Stimulated activated CD8-positive, alpha-beta memory T cell treated with anti-CD3 and anti-CD28 coated beads, Interleukin-12 subunit alpha, Interleukin-12 subunit beta, amount 100 ng/mL, for 4 hours (primary cell): ENCODE measurements around the gene CD93.

ENCODE experiments used
- DNase-seq: peaks from one replicate; pipeline ENCODE4 v3.0.0-alpha.2; 2020; ENCODE audit warnings: low read depth

The CD93 gene

DNA sequence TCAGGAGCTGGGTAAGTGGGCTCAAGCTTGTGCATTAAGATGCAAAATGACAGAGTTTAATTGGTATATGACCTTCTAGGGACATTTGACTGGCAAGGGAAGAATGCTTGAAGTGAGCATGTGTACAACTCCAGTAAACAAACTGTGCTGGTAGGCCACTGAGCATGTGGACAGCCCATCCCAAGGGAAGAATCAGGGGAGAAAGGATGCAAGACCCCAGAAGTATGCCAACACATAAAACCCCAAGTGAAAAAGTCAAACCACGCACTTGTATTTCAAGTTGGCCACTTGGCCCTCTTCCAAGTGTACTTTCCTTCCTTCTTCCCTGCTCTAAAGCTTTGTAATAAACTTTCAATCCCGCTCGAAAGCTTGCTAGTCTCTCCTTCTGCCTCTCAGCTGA, 26.3 kb downstream of the CD93 start:
- DNase-seq = no peak

DNA sequence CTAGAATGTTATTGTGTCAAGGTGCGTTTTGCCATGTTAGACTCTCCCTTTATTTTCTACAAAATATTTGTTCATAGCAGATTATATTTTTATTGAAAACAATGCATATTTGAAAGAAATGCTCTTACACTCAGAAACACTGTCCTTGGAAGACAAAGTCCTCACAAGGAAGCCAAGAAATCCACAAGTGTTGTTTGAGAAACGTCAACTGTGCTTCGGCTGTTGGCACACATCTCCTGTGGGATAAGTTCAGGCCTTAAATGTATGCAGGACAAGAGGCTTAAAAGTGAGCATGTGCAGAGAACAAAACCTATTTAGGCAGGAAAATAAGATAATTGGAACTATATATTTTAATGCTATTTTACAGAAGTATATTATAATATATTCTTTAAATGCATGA, 27.1 kb downstream of the CD93 start:
- DNase-seq = no peak

DNA sequence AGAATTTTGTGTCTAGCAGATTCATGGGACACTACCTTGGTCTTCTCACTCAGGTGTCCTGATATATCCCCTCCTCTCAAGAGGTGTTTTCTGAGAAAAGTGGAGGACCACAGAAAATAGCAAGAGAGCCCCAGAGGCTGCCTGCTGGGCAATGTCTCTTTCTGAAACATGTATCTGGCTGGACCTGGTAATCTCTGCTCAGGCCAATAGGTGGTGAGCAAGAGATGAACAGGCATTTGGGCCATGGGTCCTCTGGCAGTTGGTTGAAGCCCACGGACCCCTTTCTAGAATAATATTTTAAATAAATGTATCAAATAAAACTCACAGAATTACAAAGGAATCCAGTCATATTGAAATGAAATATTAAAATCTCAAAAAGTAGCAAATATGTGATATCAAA, 27.9 kb downstream of the CD93 start:
- DNase-seq = no peak

DNA sequence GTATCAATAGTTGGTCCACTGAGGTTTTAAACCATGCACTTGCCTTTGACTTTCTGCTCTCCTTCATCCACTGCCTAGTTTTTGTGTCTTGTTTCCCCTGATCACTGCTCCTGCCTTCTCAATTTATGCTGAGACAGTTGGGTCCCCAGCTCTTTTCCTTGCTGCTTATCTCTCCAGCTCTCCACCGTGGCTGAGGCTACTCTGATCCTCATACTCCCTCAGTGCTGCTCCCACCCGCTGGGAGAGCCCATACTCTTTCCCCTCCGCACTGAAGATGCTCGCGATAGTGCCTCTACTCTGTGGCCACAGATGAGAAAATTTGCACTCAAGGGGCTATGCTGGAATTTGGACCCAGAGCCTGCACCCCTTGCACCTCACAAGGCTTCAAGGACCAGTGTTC, 33.2 kb downstream of the CD93 start:
- DNase-seq = no peak

DNA sequence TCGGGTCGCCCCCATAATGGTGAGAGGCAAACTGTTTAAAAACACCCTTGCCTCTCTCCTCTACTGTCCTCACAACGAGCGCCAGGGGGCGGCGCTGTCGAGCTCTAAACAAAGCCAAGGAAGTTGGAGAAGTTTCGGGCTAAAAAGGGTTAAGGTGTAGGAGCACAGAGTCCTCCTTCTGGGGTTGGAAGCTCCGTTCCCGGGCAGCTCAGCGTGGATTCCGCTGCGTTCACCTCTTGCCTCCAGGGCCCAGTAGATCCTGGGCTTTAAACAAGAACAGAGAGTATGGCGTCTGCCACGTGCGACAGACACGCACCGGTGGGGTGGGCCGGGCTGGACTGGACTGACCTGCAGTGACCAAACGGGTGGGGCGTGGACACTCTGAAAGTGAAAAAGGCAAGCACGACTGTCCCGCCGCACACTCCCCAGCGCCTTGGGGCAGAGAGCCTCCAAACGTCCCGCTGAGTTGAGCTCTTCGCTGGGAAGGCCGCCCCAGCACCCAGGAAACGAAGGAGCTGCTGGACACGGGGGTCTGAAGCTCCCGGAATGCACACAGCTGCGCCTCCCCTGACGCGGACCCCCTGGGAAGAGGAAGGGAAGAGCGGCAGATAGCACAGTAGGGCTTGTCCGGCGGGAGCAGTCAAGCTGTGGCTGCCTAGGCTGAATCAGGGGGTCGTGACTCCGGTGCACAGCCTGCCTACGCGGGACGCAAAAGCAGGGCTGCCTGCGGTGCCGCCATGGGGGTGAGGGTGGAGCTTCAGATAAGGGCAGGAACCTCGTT, 35.1 kb downstream of the CD93 start:
- no peak for DNase-seq

DNA sequence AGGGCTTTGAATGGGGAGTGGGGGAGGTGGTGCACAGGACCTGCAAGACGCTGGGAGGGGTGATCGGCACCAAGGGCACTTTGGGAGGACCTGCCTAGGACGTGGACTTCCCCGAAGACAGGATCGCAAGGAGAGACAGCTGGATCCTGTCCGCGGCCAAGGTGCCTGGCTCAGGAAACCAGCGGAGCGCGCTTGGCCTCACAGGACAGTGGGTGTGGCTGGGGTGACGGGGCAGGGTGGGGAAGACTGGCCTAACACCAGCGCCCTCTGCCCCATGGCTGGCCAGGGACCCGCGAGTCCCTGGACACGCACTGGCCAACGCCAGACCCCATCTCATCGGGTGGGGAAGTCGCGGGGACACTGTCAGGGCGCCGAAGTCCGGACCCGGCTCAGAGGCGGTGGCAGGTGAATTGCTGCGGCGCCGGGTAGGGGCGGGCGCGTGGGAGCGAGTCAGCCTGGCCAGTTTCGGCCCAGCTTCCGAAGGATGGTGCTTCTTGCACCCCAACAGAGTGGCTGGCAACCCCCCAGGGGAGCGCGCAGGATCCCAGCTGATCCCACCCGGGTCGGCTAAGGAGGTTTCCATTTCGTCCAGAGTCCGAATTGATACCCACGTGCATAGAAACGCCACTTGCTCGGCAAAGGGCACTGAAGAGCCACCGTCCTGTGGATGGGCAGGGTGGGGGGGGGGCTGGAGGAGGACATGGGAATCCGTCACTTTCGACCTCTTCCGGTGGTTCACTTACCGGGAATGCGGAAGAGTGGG, 35.9 kb downstream of the CD93 start:
- DNase-seq = no peak

DNA sequence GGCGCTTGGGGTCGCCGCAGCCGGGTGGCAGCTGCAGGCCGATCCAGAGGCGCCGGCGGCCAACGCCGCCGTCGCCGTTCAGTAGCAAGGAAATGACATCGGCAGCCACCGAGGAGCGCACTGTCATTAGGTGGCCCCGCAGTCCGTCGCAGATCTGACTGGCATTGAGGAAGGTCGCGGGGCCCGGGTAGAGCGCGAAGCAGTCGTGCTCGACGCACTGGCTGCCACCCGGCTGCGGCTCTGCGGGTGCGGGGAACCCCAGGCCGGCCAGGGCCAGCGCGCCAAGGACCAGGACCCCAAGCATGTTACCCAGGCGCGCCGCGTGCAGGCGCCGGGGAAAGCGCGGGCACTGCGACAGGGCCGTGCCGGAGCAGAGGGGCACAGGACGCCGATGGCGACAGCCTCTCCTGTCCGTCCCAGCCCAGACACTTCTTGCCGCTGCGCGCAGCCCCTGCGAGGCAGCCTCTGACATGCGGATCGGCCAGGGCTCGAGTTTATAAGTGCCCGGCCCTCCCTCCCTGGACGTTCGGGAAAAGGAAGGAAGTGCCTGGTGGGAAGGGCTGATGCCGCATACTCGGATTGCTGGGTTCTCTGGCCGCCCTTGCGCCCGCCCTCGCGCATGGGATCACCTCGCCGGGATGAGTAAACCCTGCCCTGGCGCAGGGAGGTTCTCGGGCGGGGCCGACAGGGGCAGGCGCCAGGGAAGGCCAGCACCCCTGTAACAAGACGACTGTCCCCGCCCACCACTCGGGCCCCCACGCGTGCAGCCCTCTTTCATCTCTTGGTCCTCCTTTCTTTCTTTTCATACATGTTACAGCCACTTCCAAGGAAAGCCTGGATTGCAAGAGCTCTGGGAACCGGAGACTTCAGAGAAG, 36.7 kb downstream of the CD93 start, which contains the start of gene THBD:
Gene THBD (minus strand): TSS at position 472 of the 875 bp plus-strand sequence. CDS start 168 bp downstream, at position 304.
- no peak for DNase-seq

DNA sequence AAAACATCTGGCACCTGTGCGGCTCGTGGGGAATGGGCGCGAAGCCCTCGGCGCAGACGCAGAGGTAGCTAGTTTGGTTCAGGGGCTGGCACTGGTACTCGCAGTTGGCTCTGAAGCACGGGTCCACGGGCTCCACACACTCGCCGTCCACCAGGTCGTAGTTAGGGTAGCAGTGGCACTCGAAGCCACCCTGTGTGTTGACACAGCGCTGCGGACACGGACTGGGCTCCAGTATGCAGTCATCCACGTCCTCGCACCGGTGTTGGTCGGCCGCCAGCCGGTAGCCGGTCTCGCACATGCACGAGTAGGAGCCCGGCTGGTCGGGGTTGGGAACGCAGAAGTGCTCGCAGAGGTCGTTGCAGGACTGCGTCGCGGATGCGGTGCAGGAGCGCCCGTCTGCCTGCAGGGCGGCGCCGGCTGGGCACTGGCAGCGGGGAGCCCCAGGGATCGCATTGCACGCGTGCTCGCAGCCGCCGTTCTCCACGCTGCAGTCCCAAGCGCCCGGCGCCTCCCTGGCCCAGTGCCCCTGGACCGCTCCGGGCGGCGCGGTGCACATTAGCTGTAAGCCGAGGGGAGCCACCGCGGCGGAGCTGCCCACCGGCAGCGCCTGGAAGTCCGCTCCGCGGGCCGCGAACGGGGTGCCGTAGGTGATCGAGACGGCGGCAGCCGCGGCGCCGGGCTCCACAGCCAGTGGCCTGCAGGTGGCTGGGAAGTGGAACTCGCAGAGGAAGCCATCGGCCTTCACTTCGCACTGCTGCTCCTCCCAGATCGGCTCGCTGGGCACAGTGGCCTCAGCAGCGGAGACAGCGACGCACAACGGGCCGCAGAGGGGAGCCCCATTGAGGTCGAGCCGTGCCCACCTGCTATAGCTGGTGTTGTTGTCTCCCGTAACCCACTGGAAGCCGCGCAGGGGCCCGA, 37.6 kb downstream of the CD93 start:
- no peak for DNase-seq

DNA sequence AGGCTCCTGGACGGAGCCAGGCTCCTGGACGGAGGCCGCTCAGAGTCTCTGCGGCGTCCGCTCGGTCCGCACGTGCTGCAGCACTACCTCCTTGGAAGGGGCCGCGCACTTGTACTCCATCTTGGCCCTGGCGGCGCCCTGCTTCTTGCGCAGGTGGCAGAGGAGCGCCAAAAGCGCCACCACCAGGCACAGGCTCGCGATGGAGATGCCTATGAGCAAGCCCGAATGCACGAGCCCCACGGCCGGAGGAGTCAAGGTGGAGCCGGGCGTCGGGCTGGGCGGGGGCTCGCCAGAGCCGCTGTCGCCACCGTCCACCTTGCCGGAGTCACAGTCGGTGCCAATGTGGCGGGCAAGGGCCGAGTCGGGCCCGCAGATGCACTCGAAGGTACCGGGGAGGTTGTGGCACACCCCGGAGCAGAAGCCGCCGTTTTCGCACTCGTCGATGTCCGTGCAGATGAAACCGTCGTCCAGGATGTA, 38.3 kb downstream of the CD93 start:
- DNase-seq = no peak

DNA sequence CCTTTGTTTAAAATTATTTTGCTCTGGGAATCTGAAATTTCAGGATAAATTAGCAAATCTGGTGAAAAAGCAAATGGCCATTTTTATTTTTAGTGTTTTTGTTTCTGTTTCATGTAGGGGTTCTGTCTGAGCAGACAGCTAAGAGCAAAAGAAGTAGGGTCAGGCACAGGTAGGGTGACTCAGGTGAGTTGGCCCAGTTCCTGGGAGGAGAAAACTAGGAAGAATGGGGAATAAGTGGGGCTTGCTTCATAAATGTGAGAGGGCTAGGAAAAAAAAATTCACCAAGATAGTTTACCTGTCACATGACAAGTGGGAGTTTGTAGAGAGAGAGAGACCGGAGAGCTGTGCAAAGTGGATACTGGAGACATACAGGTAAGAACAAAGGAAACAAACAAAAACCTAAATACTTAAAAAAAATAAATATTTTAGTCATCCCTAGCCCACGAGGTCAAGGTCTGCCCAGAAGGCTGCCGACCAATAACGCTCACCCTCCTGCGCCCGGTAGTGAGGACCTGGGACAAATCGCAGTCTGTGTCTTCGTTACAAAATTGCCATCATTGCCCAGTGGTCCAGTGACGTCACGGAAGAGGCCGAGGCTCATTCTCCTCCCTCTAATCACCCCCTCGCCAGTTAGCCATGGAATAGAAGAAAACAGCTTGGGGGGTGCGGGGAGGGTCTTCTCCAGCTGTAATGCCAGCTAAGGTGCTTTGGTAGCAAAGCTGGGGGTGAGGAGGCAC, 39.0 kb downstream of the CD93 start:
- no peak for DNase-seq

DNA sequence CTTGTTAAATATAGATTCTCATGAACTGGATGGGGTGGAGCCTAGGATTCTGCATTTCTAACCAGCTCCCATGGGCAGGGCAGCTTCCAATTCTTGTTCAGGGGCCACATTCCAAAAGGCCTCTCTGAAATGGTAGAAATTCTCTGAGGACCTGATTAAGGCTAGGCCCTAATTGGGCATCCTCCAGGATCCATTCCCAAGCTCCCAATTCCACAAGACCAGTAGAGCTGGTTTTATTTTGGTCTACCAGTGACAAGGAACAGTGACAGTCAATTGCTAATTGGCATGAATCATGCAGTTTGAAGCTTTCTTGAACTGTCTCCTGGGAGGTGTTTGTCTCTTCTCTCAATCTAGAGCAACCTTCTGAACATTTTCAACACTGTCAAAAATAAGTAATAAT, 39.7 kb downstream of the CD93 start:
- DNase-seq = no peak

DNA sequence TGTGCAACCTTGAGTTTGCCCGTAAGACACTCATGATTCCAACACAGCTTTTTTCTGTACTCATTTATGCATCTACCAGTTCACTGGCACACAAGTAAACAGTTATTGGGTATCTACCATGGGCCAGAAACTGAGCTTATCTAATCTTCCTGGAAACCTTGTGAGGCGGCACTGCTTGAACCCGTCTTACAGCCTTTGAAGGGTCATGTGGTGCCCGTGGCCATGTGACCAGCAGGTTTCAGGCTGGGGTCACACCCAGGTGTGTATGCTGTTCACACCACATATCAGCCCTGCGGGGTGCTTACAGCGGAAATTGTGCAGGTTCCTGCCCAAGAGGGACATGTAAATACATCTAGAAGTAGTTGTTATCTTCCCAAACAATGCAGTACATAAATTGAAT, 42.7 kb downstream of the CD93 start:
- no peak for DNase-seq

DNA sequence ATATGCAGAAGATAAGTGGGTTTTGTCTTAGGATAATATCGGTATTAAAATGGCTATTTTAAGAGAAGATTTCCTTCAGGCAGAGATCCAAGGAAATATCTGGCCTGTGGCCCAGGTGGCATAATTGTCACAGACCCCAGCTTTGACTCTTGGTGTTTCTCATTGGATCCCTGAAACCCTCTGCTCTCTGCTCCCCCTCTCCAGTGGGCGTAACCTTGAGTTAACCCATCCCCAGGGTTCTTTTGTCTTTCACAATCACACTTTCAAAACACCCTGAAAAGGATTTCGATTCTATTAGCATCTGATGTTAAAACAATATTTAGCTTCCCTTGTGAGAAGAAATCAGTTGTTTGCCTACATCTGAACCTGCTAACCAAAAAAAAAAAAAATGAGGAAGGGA, 43.9 kb downstream of the CD93 start:
- DNase-seq = no peak

DNA sequence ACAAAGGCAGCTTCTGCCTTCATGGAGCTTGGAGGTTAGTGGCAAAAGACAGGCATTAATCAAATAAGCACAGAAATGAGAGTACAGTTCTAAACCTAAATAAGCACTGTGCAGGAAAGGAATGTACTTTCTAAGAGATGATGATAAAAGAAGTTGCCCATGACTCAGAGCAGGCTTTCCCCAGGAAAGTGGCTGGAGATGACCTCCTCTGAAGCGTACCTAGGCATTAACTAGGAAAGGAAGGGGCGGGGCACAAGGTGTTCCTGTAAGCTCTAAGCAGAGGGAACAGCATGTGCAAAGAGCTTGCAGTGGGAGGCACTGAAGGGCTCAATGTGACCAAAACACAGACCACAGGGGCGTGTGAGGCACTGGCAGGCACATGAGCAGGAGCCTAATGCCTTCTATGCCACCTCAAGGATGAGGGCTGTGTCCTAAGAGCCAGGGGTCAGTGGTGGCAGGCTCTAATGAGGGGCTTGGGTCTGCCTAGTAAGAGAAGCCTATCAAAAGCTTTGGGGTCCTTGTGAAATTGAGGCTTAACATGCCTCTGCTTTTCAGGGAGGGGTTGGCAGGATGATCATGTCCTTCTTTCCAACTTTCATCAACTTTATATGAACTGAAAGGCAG, 46.1 kb downstream of the CD93 start:
- no peak for DNase-seq

DNA sequence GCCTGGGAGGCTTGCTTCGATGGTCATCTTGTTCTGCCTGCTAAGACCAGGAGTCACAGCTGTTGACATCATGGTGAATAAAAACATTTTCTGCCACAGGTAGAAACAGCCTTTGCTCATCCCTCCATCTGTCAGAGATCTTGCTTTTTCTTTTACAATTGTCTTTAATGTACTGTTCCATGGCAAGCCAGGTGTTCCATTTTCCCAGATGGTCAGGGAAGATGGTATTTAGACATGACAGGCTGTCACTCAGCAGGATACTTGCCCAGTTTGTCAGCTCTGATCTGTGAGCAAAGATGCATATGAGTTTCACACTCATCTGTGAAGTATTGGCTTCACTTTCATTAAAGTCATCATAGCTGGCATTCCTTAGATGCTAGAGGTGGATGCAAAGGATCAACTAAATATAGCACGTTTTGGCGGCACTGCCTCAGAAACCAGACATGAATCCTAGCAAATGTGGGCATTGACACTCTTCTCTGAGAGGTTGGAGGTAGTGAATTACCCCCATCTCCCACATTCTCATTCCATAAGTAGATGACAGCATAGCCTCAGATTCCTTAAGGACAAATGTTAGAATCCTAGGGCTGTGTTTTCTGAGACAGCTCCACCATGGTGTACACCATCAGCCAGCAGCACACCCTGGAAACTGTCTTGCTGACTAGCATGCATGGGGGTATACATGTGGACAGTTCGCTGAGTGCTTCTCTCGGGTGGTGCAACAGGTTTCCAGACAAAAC, 46.8 kb downstream of the CD93 start:
- no peak for DNase-seq

DNA sequence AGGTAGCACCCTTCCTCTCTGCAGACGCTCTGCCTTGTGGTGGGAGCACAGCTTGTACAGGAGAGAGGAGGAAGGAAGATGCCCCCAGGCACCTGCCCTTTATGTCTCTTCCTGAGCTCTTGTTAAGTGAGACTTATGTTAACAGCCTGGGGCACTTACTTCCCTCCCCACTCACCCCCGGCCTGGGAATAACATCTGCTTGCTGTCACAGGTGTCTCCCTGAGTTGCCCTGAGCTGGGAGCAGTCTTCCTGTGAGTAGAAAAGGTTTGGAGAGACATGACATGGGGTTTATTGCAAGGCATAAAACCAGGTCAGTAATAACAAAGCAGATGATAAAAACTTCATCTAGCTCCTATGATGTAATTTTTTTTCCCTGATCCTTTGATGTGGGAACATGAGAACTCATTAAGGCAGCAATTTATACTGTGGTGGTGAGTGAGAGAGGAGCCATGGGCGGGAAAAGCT, 49.1 kb downstream of the CD93 start:
- DNase-seq = no peak

DNA sequence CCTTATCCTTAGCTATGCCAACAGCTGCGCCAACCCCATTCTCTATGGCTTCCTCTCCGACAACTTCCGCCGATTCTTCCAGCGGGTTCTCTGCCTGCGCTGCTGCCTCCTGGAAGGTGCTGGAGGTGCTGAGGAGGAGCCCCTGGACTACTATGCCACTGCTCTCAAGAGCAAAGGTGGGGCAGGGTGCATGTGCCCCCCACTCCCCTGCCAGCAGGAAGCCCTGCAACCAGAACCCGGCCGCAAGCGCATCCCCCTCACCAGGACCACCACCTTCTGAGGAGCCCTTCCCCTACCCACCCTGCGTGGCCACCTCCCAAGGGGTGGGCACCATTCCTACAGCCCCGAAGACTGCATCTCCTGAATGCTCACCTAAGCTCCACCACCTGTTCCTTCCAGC, 49.8 kb downstream of the CD93 start:
- no peak for DNase-seq

DNA sequence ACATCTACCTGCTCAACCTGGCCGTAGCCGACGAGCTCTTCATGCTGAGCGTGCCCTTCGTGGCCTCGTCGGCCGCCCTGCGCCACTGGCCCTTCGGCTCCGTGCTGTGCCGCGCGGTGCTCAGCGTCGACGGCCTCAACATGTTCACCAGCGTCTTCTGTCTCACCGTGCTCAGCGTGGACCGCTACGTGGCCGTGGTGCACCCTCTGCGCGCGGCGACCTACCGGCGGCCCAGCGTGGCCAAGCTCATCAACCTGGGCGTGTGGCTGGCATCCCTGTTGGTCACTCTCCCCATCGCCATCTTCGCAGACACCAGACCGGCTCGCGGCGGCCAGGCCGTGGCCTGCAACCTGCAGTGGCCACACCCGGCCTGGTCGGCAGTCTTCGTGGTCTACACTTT, 50.4 kb downstream of the CD93 start:
- DNase-seq = no peak
